Kidney epithelial cell (primary cell): ENCODE measurements around the gene ETV6. TPM values are rescaled to one million over a fixed set of nuclear protein-coding genes. Genes with fewer than 3 reads are reported as not detected.

Experiments used
- DNase-seq: peaks from one replicate; pipeline ENCODE4 v3.0.0-alpha.2; 2010; ENCODE audit warnings: low read depth
- H3K27me3 ChIP-seq: 2 replicates; pipeline ENCODE4 v1.6.0; 2011; ENCODE audit warnings: low read length; ENCODE audit not compliant: control insufficient read depth, insufficient read depth
- H3K36me3 ChIP-seq: 2 replicates; pipeline ENCODE4 v1.5.1; 2011; ENCODE audit warnings: low read length; ENCODE audit not compliant: control insufficient read depth, insufficient read depth
- H3K4me3 ChIP-seq: 2 replicates; pipeline ENCODE4 v1.5.1; 2011; ENCODE audit warnings: low read depth, mild to moderate bottlenecking, control low read depth, low read length
- CTCF ChIP-seq: IDR thresholded peaks from 2 replicates; pipeline ENCODE4 v1.5.1; 2011; ENCODE audit warnings: mild to moderate bottlenecking, moderate library complexity, low read length, control low read depth, inconsistent platforms; ENCODE audit not compliant: insufficient read depth, poor library complexity, severe bottlenecking
- total RNA-seq: library from RNA; depleted of rRNA; stranded (reverse); fragments of >200 nt; gene quantifications from 2 replicates; pipeline ENCODE4 v1.2.3, GENCODE V29; 2015

Gene ETV6
- total RNA-seq, 1 donor from 2014 or later, result 17.6 TPM

GRCh38 chr12:11724888-11725311 is 75.4 kb downstream of the ETV6 start:
- H3K36me3 ChIP-seq, result no peaks in the 10 kb centered on the region
- no peak for TF ChIP-seq CTCF
- H3K4me3 ChIP-seq, result no peak overlapping the region
- H3K27me3 ChIP-seq, result no peaks in the 10 kb centered on the region
- DNase-seq, result no peak

GRCh38 chr12:11725686-11726085 is 76.2 kb downstream of the ETV6 start:
- no peaks in the 10 kb centered on the region for H3K27me3 ChIP-seq
- H3K4me3 ChIP-seq, result no peak overlapping the region
- H3K36me3 ChIP-seq, result no peaks in the 10 kb centered on the region
- DNase-seq, result no peak
- no peak for TF ChIP-seq CTCF

GRCh38 chr12:11726659-11727058 is 77.2 kb downstream of the ETV6 start:
- no peaks in the 10 kb centered on the region for H3K36me3 ChIP-seq
- no peaks in the 10 kb centered on the region for H3K27me3 ChIP-seq
- TF ChIP-seq CTCF, result no peak
- no peak for DNase-seq
- no peak overlapping the region for H3K4me3 ChIP-seq

GRCh38 chr12:11727133-11727664 is 77.7 kb downstream of the ETV6 start:
- TF ChIP-seq CTCF, result no peak
- Histone ChIP-seq H3K36me3 (no peaks in the 10 kb centered on the region), H3K4me3 (no peak overlapping the region), H3K27me3 (no peaks in the 10 kb centered on the region)
- no peak for DNase-seq

- no peak for DNase-seq
- no peak for TF ChIP-seq CTCF
Observed at GRCh38 chr12:11728154-11728755, 78.8 kb downstream of the ETV6 start.

GRCh38 chr12:11729008-11729407 is 79.5 kb downstream of the ETV6 start:
- no peak for DNase-seq
- H3K36me3 ChIP-seq, result no peaks in the 10 kb centered on the region
- TF ChIP-seq CTCF, result no peak
- no peaks in the 10 kb centered on the region for H3K27me3 ChIP-seq
- H3K4me3 ChIP-seq, result no peak overlapping the region

More at GRCh38 chr12:11728154-11728755, 78.8 kb downstream of the ETV6 start:
- Histone ChIP-seq H3K27me3 (no peaks in the 10 kb centered on the region), H3K36me3 (no peaks in the 10 kb centered on the region), H3K4me3 (no peak overlapping the region)
